Karpas-422 (cell line): ENCODE measurements around the gene OBP2A. TPM values are rescaled to one million over a fixed set of nuclear protein-coding genes. Genes with fewer than 3 reads are reported as not detected.

ENCODE experiments used
- DNase-seq: peaks from one replicate; pipeline ENCODE4 v3.0.0-alpha.2; 2015
- H2AFZ ChIP-seq: fragments of 200-600 bp; sonication (generic); 2 replicates; pipeline ENCODE4 v1.6.1; 2014; ENCODE audit warnings: antibody characterized with exemption, low read length, mixed read lengths
- H3K27ac ChIP-seq: fragments of 200-600 bp; sonication (generic); 2 replicates; pipeline ENCODE4 v1.5.1; 2014; ENCODE audit warnings: mild to moderate bottlenecking, low read length, moderate library complexity
- H3K27me3 ChIP-seq: fragments of 200-600 bp; sonication (generic); 2 replicates; pipeline ENCODE4 v1.6.1; 2014; ENCODE audit warnings: low read length, mixed read lengths
- H3K36me3 ChIP-seq: fragments of 200-600 bp; sonication (generic); 2 replicates; pipeline ENCODE4 v1.6.1; 2014; ENCODE audit warnings: low read length, mixed read lengths; ENCODE audit not compliant: insufficient read depth
- H3K4me1 ChIP-seq: fragments of 200-600 bp; sonication (generic); 2 replicates; pipeline ENCODE4 v1.6.1; 2014; ENCODE audit warnings: mild to moderate bottlenecking, low read length, mixed read lengths
- H3K4me2 ChIP-seq: fragments of 200-600 bp; sonication (generic); 2 replicates; pipeline ENCODE4 v1.6.1; 2014; ENCODE audit warnings: low read length, low read depth, mild to moderate bottlenecking; ENCODE audit not compliant: poor library complexity, severe bottlenecking
- H3K4me3 ChIP-seq: fragments of 200-600 bp; sonication (generic); 2 replicates; pipeline ENCODE4 v1.5.1; 2014; ENCODE audit warnings: mild to moderate bottlenecking, antibody characterized with exemption, low read length, mixed read lengths
- H3K79me2 ChIP-seq: fragments of 200-600 bp; sonication (generic); 2 replicates; pipeline ENCODE4 v1.6.1; 2014; ENCODE audit warnings: mild to moderate bottlenecking, low read length, mixed read lengths
- H3K9ac ChIP-seq: fragments of 200-600 bp; sonication (generic); 2 replicates; pipeline ENCODE4 v1.6.0; 2014; ENCODE audit warnings: low read length
- H3K9me2 ChIP-seq: fragments of 200-600 bp; sonication (generic), shearing (Covaris generic); replicated peaks from 2 replicates; pipeline ENCODE4 v1.6.0; 2014; ENCODE audit warnings: mild to moderate bottlenecking, low read length, moderate library complexity; ENCODE audit not compliant: insufficient read depth
- H3K9me3 ChIP-seq: fragments of 300-700, 200-600 bp; sonication (generic); 2 replicates; pipeline ENCODE4 v1.6.1; 2014; ENCODE audit warnings: low read length, mixed read lengths
- H4K20me1 ChIP-seq: fragments of 200-600 bp; sonication (generic); 2 replicates; pipeline ENCODE4 v1.6.1; 2014; ENCODE audit warnings: mild to moderate bottlenecking, antibody characterized with exemption, low read length, low read depth; ENCODE audit not compliant: insufficient read depth
- total RNA-seq: library from RNA; depleted of rRNA; stranded (reverse); fragments of >200 nt; shearing (Covaris generic); gene quantifications from 2 replicates; pipeline ENCODE4 v1.2.3, GENCODE V29; 2014; ENCODE audit warnings: low replicate concordance

OBP2A gene
- total RNA-seq, 1 experiment from 2014 or later, result not detected

- Histone ChIP-seq H3K4me2 (no peak overlapping the region), H3K4me1 (no peaks in the 10 kb centered on the region), H2AFZ (no peak overlapping the region), H3K36me3 (no peaks in the 10 kb centered on the region), H3K9me2 (no peaks in the 10 kb centered on the region), H4K20me1 (no peaks in the 10 kb centered on the region), H3K4me3 (no peak overlapping the region), H3K27ac (no peak overlapping the region), H3K9ac (no peak overlapping the region), H3K9me3 (no peaks in the 10 kb centered on the region), H3K79me2 (no peaks in the 10 kb centered on the region), H3K27me3 (no peaks in the 10 kb centered on the region)
- no peak for DNase-seq
Observed at GRCh38 chr9:135551456-135551855, 5.5 kb downstream of the OBP2A start.

GRCh38 chr9:135552021-135552697 is 6.2 kb downstream of the OBP2A start:
- no peak overlapping the region for H3K4me2 ChIP-seq
- no peak overlapping the region for H3K4me3 ChIP-seq
- no peaks in the 10 kb centered on the region for H3K27me3 ChIP-seq
- no peaks in the 10 kb centered on the region for H3K36me3 ChIP-seq
- no peak for DNase-seq
- H3K27ac ChIP-seq, result no peak overlapping the region
- H3K4me1 ChIP-seq, result no peaks in the 10 kb centered on the region
- H3K9ac ChIP-seq, result no peak overlapping the region
- H2AFZ ChIP-seq, result no peak overlapping the region
- no peaks in the 10 kb centered on the region for H3K9me2 ChIP-seq
- no peaks in the 10 kb centered on the region for H3K79me2 ChIP-seq
- H3K9me3 ChIP-seq, result no peaks in the 10 kb centered on the region
- no peaks in the 10 kb centered on the region for H4K20me1 ChIP-seq

DNA sequence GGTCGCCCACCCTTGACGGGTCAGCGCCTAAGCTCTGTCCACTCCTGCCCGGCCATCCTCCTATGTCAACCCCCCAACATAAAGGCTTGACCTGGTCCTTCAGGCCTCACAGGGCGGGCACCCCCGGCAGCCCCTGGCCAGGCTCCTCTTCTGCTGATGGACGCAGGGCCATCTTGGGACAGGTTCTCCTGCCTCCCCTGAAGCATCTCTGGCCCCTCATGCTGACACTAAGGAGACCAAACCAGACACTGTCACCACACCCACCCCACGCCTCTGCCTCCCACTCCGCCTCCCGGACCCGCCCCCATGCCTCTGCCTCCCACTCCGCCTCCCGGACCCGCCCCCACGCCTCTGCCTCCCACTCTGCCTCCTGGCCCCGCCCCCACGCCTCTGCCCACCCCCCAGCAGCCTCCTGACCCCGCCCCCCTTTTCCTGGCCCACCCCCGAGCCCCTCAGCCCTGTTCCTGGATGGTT is 6.8 kb downstream of the OBP2A start:
- H3K27ac ChIP-seq, result no peak overlapping the region
- H3K4me2 ChIP-seq, result no peak overlapping the region
- no peaks in the 10 kb centered on the region for H3K9me3 ChIP-seq
- no peak overlapping the region for H3K4me3 ChIP-seq
- H3K27me3 ChIP-seq, result no peaks in the 10 kb centered on the region
- DNase-seq, result peak; percentile 51
- no peaks in the 10 kb centered on the region for H3K36me3 ChIP-seq
- H3K9me2 ChIP-seq, result no peaks in the 10 kb centered on the region
- no peaks in the 10 kb centered on the region for H3K79me2 ChIP-seq
- H4K20me1 ChIP-seq, result no peaks in the 10 kb centered on the region
- H3K9ac ChIP-seq, result no peak overlapping the region
- no peak overlapping the region for H2AFZ ChIP-seq
- H3K4me1 ChIP-seq, result no peaks in the 10 kb centered on the region

- Histone ChIP-seq H3K4me2 (no peak overlapping the region), H3K4me3 (no peak overlapping the region), H2AFZ (no peak overlapping the region), H3K36me3 (no peaks in the 10 kb centered on the region), H3K9me3 (no peaks in the 10 kb centered on the region), H4K20me1 (no peaks in the 10 kb centered on the region), H3K27ac (no peak overlapping the region), H3K9me2 (no peaks in the 10 kb centered on the region), H3K79me2 (no peaks in the 10 kb centered on the region), H3K4me1 (no peaks in the 10 kb centered on the region), H3K9ac (no peak overlapping the region), H3K27me3 (no peaks in the 10 kb centered on the region)
- DNase-seq, result no peak
Observed at GRCh38 chr9:135554718-135555117, 8.8 kb downstream of the OBP2A start.

- Histone ChIP-seq H3K4me2 (no peak overlapping the region), H3K9me2 (no peaks in the 10 kb centered on the region), H3K4me3 (no peak overlapping the region), H2AFZ (no peak overlapping the region), H3K9me3 (no peaks in the 10 kb centered on the region), H3K4me1 (no peaks in the 10 kb centered on the region), H3K79me2 (no peaks in the 10 kb centered on the region), H3K27ac (no peak overlapping the region), H4K20me1 (no peaks in the 10 kb centered on the region), H3K27me3 (no peaks in the 10 kb centered on the region), H3K36me3 (no peaks in the 10 kb centered on the region), H3K9ac (no peak overlapping the region)
- DNase-seq, result no peak
Observed at GRCh38 chr9:135555203-135555602, 9.3 kb downstream of the OBP2A start.

- H3K27me3 ChIP-seq, result no peaks in the 10 kb centered on the region
- no peaks in the 10 kb centered on the region for H4K20me1 ChIP-seq
- H3K4me2 ChIP-seq, result no peak overlapping the region
- no peaks in the 10 kb centered on the region for H3K36me3 ChIP-seq
- H2AFZ ChIP-seq, result no peak overlapping the region
- H3K9me2 ChIP-seq, result no peaks in the 10 kb centered on the region
- no peaks in the 10 kb centered on the region for H3K4me1 ChIP-seq
- no peaks in the 10 kb centered on the region for H3K9me3 ChIP-seq
- H3K4me3 ChIP-seq, result no peak overlapping the region
- DNase-seq, result no peak
- H3K79me2 ChIP-seq, result no peaks in the 10 kb centered on the region
- H3K9ac ChIP-seq, result no peak overlapping the region
- H3K27ac ChIP-seq, result no peak overlapping the region
Observed at GRCh38 chr9:135555910-135556309, 10.0 kb downstream of the OBP2A start.

- no peaks in the 10 kb centered on the region for H3K79me2 ChIP-seq
- H2AFZ ChIP-seq, result no peak overlapping the region
- H3K27me3 ChIP-seq, result no peaks in the 10 kb centered on the region
- H3K4me3 ChIP-seq, result no peak overlapping the region
- DNase-seq, result no peak
- H3K9me3 ChIP-seq, result no peaks in the 10 kb centered on the region
- no peaks in the 10 kb centered on the region for H3K36me3 ChIP-seq
- no peaks in the 10 kb centered on the region for H4K20me1 ChIP-seq
- no peaks in the 10 kb centered on the region for H3K4me1 ChIP-seq
- H3K9me2 ChIP-seq, result no peaks in the 10 kb centered on the region
- no peak overlapping the region for H3K4me2 ChIP-seq
- H3K9ac ChIP-seq, result no peak overlapping the region
- H3K27ac ChIP-seq, result no peak overlapping the region
Observed at GRCh38 chr9:135559606-135560005, 13.7 kb downstream of the OBP2A start.

DNA sequence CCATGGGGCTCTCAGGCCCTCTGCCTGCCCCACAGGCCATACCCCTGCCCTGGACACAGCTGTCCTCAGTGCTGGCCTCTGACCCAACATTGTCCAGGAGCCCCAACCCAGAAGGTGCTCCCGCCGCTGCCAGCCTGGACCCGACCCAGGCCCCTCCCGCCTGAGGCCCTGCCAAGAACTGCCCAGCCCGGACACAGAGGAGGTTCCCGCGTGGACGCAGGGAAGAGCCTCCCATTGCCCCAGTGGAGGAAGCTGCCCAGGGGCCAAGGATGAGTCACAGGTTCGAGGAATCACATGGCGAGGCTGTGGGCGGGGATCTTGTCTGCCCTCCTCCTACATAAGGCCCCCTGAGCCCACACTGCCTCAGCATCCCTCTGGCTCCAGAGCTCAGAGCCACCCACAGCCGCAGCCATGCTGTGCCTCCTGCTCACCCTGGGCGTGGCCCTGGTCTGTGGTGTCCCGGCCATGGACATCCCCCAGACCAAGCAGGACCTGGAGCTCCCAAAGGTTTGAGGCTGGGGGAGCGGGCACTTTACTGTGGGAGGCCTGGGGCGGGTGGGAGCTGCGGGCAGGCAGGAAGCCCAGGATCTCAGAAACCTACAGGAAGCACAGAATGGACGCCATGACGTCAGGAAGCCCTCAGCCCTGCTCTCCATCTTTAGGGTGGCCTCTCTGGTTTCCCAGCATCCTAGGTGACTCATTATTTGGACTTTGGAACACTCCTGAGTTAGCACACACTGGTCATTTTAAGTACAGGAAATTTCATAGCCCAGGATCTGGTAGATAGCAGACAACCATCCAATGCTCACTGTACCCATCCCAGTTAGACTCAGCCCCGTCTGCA is 15.7 kb downstream of the OBP2A start, which contains the start of gene PAEP:
Gene PAEP, plus strand, starts transcription at position 366 of the 844 bp plus-strand sequence.
- Histone ChIP-seq H3K4me3 (no peak within 1 kb of the TSS), H3K79me2 (no peaks in the 10 kb centered on the region), H3K4me2 (no peak within 1 kb of the TSS), H3K9me3 (no peaks in the 10 kb centered on the region), H3K27ac (no peak within 1 kb of the TSS), H3K27me3 (no peaks in the 10 kb centered on the region), H3K36me3 (no peaks in the 10 kb centered on the region), H3K9me2 (no peaks in the 10 kb centered on the region), H3K4me1 (no peaks in the 10 kb centered on the region), H2AFZ (no peak within 1 kb of the TSS), H3K9ac (no peak within 1 kb of the TSS), H4K20me1 (no peaks in the 10 kb centered on the region)
- no peak for DNase-seq
